GM13977 (cell line): ENCODE measurements around the gene NSUN7.

Experiments
- DNase-seq: peaks from one replicate; pipeline ENCODE4 v3.0.0; 2012; ENCODE audit warnings: low spot score
- in situ Hi-C: fragments of 300-500 bp; cut with MboI; formaldehyde crosslinking; loops from one replicate; pipeline ENCODE4 v1.12.0; 2022; ENCODE audit warnings: low sequenced_read_pairs, low pct_unique_long_range_greater_than_20kb, mixed read lengths, inconsistent platforms; ENCODE audit not compliant: unreplicated experiment
- TF ChIP-seq, protein P1 (sequence below): IDR thresholded peaks from 2 replicates; pipeline ENCODE4 v1.5.1; 2012; ENCODE audit warnings: mild to moderate bottlenecking, control low read depth; ENCODE audit not compliant: insufficient read depth; ENCODE audit errors: extremely low read depth, missing control alignments

Gene NSUN7

DNA sequence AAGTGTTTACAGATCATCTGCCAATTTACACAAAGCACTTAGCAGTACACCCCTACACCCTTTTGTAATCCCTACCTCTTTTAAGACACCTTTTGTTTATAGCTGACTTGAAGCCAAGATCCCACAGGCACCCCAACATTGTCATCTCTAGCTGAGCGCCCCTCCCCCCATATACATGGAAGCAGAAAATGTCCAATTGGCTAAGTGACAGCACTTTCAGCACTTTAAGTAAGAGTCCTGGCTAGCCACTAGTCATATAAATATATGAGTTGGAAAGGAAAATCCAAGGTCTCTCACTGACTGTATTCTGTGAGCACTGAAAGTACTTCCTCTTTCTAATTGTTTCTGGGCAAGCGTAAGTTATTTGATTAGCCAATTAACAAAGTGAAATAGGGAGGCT, 108.2 kb downstream of the NSUN7 start:
- in situ Hi-C loops = no loop called here
- no peak for DNase-seq
- TF ChIP-seq, protein P1, sequence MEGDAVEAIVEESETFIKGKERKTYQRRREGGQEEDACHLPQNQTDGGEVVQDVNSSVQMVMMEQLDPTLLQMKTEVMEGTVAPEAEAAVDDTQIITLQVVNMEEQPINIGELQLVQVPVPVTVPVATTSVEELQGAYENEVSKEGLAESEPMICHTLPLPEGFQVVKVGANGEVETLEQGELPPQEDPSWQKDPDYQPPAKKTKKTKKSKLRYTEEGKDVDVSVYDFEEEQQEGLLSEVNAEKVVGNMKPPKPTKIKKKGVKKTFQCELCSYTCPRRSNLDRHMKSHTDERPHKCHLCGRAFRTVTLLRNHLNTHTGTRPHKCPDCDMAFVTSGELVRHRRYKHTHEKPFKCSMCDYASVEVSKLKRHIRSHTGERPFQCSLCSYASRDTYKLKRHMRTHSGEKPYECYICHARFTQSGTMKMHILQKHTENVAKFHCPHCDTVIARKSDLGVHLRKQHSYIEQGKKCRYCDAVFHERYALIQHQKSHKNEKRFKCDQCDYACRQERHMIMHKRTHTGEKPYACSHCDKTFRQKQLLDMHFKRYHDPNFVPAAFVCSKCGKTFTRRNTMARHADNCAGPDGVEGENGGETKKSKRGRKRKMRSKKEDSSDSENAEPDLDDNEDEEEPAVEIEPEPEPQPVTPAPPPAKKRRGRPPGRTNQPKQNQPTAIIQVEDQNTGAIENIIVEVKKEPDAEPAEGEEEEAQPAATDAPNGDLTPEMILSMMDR = no peak

DNA sequence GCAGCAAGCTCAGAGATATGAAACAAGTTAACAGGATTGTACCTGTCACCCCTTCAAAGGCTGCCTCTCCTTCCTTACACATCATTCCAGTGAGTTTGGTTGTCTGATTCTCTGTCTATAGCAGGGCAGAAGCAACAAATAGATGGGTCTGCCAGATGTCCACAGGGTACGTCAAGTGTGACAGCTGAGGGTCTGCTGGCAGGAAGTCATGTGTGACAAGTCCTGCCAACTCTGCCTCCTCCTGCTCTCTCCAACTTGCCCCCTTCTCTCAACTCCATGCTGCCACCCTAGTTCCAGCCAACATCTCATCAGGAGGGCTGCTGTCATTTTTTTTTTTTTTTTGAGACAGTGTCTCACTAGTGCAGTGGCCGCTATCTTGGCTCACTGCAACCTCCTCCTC, 109.2 kb downstream of the NSUN7 start:
- TF ChIP-seq, protein P1 = no peak
- no peak for DNase-seq
- in situ Hi-C loops = no loop called here
